ENCODE data around the gene NT5M.

DNA sequence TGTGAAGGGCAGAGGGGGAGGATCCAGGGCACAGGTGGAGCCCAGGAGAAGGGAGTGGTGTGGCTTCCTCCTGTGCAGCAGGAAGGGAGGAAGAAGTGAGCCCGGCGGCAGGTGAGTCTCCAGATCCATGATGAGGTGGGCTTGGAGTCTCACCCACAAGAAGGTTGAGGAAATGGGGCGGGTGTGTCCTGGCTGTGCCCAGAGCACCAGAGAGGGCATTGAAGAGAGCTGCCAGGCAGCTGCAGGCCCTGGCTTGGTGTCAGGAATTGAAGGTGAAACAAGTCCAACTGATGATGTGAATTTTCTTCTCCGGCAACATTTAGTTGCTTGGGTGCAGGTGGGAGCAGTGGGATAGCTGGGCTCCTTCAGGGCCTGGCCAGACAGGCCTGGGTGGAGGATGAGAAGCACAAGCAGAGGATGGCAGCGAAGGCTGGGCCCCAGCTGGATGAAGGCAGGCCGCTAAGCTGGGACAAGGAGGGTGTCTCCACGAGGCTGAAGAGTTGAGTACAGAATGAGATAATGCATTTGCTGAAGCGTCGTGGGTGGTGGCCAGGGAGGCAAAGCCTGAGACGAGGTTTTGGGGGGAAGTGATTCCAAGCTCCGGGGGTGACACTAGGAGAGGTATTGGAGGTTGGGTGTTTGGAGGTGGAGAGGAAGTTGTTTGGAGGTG, 18.3 kb downstream of the NT5M start:
- TF ChIP-seq, protein P1, sequence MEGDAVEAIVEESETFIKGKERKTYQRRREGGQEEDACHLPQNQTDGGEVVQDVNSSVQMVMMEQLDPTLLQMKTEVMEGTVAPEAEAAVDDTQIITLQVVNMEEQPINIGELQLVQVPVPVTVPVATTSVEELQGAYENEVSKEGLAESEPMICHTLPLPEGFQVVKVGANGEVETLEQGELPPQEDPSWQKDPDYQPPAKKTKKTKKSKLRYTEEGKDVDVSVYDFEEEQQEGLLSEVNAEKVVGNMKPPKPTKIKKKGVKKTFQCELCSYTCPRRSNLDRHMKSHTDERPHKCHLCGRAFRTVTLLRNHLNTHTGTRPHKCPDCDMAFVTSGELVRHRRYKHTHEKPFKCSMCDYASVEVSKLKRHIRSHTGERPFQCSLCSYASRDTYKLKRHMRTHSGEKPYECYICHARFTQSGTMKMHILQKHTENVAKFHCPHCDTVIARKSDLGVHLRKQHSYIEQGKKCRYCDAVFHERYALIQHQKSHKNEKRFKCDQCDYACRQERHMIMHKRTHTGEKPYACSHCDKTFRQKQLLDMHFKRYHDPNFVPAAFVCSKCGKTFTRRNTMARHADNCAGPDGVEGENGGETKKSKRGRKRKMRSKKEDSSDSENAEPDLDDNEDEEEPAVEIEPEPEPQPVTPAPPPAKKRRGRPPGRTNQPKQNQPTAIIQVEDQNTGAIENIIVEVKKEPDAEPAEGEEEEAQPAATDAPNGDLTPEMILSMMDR (IDR thresholded peaks at IDR 0.05; ENCODE audit: insufficient read depth, low read length, poor library complexity, severe bottlenecking): no peak
- no peak for TF ChIP-seq EZH2phosphoT487 (conservative IDR thresholded peaks at IDR 0.05; ENCODE audit: low read length)
